Right hindlimb (tissue), 1 donor: ENCODE data around the gene CFAP221.

Experiments used
- DNase-seq: peaks from one replicate; pipeline ENCODE4 v3.0.0-alpha.2; 2018

Gene CFAP221

DNA sequence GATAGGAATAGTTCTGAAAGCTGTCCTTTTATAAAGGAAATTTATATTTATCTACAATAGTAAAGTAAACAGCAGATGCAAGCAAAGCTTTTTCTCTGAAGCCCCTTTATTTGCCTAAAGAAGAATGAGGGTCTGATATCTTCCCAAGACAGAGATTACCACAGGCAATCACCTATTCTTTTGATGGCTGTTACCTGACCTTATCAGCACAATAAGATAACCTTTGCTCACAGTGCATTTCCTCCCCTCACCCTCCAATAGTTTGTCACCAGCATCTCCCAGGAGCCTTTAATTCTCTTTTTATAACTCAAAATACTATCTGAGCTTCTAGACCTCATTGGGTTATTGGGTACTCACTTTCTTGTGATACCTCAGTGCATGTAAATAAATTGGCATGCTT lies 6.5 kb upstream of the CFAP221 start:
- no peak for DNase-seq

DNA sequence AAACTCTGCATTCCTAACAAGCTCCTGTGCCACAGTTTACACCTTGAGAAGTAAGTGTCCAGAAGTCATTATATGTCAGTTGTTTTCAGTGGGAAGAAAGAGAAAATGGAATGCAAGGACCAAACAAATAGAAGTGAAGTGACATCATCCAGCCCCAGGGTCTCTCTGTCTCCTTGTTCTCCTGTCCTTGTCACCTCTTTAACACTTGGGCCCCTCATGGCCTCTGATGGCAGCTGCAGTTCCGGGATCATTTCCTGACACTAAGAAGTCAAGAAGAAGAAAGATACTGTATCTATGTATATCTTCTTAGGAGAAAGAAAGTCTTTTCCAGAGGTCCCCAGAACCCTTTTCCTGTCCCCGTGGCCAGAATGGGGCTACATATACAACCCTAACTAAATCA lies 2.8 kb upstream of the CFAP221 start:
- no peak for DNase-seq

DNA sequence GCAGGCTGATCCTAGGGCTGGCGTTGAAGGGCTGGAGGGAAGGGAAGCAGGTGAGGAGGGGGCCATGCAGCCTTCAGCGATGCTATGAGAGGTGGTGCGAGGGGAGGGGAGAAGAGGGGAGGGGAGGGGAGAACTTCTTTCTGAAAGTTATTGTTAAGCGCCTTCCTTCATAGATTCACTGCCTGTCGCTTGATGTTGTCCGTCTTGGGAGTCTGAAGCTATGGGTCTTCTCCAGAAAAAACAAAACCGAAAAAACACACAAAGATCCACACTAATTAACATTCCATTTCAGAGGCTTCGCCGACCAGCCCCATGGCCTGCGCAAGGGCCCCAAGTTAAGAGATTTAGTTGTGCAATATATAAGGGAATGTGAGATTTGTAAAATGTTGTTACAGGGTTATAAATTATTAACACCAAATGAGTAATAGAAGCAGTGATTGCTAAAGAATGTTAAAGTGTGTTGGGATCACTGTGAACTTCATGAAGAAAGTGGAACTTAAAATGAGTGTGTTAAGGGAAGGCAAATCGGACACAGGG lies 758 bp downstream of the CFAP221 start:
- no peak for DNase-seq

DNA sequence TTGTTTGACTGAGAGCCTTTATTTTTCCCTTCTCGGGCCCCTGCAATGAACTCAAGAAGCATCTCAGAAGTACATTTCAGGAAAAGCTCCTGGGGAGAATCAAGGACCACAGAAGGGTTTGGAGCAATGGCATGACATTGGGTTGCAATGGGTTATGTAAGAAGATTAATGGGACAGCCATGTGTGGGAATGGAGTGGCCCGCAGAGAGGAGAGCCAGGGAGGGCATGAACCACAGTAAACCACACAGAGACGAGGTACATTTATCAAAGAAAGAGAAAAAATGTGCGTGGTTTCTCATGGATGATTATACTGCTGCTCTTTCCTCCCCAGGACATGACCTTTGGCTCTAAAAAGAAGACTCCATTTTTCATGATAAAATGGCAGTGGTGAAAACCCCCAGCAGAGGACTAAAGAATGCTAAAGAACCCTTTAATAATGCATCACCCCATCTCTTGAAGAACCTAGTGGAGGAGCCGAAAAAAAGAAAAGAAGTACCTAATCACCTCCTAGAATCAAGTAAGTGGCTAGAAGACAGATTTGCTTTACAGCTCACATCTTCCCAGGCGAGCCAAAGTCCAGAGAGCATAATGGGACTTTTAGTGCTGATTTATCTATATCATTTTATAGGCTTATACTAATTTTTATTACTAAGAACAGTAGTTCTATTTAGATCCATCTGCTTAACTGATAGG lies 1.7 kb downstream of the CFAP221 start:
- DNase-seq = no peak

DNA sequence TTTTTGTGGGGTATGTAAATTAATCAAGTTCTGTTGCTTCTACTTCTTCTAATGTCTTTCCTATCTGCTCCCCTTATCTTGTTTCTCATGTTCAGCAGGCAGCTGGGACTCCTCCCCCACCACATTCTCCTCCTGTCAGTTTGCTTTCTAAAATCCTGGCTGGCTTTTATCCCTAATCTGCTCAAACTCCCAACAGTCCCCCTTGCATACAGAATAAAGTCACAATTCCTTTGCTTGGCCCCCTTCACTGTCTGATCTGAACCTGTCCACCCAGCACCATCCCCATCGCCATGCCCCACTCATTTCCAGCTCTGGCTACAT lies 2.2 kb downstream of the CFAP221 start:
- DNase-seq = no peak

DNA sequence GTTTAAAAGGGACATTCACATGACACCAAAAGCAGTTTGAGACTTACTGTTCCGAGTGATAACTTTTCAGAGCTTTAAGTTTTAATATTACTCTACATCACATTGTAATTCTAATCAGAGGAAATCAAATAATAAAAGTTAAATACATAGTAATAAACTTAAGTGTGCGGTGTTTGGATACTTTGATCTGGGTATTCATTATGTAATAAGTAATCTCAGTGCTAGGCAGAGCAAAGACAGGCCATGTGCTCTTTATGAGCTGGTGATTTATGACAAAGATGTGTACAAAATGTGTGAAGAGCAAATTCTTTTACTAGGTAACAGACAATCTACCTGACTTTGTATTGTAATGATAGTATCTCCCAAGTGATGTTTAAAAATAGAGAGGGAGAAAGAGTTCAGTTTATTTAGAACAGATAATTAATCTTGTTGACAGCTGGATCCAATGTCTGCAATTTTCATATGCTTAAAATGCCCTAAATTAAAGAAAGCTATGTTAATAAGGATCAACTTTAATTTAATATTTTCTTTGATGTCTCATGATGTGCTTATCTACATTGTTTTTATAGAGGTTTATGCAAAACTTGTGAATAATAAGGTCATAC lies 4.4 kb downstream of the CFAP221 start:
- DNase-seq = no peak

DNA sequence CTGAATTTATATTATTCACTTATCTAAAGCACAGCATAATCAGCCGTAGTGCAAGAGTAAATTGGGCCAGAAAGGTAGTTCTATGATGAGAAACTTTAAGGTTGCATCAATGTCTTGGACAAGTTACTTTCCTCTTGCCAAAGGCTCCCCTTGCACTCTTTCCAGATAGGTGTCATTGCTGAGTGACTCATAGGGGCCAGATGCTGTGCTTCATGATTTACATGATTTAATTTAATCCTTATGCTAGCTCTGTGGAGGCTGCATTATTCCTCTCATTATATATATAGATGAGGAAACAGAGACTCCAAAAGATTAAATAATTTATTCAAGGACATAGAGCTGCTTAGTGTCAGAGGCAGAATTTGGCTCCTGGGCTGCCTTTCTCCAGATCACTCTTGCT lies 5.0 kb downstream of the CFAP221 start:
- no peak for DNase-seq

DNA sequence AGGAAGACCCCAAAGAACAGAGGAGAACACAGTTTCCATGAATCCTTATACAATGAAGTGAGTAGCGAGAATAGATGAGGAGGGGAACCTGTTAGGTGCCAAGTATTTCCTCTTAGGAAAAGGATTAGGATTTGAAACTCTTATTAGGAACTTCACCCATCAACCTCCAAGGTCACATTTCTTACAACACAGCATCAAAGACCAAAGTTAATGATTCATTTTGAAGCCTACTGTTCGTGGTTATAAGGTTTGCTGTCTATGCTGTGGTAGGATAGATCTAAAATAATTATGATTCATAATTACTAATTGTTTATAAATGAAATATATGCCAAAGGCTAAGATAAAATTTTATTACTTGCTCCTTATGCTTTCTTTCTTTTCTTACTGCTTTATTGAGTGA lies 6.1 kb downstream of the CFAP221 start:
- no peak for DNase-seq

DNA sequence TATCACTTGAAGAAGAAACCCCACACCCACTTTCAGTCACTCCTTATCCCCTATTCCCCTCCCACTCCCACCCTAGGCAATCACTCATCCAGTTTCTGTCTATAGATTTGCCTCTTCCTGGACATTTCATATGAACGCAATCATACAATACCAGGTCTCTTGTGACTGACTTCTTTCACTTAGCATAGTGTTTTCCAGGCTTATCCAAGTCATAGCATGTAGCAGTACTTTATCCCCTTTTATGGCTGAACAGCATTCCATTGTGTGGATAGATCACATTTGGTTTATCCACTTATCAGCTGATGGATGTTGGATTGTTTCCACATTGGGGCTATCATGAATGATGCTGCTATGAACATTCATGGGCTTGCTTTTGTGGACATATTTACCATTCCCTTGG lies 6.6 kb downstream of the CFAP221 start:
- no peak for DNase-seq

DNA sequence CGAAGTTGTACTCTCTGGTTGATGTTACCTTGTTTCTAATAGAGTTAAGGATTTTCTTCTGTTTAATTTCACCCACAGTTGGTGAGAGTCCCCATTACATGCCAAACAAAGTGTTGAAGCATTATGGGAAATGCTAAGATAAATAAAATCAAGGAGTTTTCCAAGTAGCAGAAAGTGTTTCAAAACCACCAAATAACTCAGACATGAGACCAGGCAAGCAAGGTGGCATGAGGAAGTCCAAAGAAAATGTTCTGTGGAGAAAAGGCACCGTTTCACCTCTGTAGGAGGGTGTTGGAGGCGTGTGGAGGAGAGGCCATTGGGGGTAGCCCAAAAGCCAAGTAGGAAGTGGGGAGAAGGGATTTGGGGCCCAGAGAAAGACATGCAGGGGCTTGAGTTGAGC lies 8.7 kb downstream of the CFAP221 start:
- DNase-seq = no peak

DNA sequence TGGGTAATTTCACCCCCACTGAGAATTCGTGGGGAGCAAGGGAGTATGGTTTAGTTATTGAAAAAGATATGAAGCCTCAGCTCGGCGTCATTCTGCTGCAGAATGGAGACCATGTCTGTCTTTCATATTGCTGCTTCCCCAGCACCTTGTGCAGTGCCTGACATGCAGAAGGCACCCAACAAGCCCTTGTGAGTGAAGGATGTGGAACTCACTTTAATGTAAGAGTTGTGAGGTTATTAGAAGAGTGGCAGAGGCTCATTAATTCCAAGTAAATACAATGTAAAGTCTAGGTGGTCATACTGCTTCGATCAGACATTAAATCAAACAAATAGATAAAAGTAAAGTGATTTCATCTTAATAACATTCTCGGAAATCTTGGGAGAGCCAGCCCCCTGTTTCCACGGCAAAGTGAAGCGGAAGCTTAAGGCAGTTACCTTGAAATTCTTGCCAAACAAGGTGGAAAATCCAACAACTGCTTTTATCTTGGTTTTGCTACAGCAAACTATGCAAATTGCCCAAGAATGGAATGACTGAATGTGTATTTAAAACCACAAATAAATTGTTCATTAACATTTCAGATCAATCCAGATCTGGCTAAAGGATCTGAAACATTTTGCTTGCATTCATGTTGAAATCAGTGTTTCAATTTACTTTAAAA lies 9.6 kb downstream of the CFAP221 start:
- DNase-seq = no peak

DNA sequence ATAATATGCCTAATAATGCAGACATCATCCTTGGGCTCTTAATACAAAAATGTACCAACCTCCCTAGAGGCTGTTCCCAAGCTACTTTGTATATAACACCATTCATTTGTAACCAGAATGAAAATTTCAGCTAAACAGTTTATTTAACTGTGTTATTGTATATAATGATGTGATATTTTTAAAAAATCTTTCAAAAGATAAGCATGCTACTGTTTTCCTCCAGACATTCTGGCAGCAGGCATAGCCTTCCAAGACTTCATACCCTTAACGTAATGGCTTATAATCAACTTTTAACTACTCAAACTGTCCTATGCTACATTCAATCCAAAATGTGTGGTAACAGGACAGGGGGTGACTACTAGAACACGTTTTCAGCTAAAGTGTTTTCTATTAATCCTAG lies 21.2 kb downstream of the CFAP221 start:
- no peak for DNase-seq

DNA sequence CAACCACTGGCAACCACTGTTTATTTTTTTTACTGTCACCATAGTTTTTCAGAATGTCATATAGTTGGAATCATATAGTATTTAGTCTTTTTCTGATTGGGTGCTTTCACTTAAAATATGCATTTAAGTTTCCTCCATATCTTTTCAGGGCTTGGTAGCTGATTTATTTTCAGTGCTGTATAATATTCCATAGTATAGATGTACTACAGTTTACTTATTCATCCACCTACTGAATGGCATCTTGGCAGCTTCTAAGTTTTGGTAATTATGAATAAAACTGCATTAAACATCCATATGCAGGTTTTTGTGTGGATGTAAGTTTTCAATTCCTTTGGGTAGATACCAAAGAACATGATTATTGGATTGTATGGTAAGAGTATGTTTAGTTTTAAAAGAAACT lies 23.0 kb downstream of the CFAP221 start:
- no peak for DNase-seq

DNA sequence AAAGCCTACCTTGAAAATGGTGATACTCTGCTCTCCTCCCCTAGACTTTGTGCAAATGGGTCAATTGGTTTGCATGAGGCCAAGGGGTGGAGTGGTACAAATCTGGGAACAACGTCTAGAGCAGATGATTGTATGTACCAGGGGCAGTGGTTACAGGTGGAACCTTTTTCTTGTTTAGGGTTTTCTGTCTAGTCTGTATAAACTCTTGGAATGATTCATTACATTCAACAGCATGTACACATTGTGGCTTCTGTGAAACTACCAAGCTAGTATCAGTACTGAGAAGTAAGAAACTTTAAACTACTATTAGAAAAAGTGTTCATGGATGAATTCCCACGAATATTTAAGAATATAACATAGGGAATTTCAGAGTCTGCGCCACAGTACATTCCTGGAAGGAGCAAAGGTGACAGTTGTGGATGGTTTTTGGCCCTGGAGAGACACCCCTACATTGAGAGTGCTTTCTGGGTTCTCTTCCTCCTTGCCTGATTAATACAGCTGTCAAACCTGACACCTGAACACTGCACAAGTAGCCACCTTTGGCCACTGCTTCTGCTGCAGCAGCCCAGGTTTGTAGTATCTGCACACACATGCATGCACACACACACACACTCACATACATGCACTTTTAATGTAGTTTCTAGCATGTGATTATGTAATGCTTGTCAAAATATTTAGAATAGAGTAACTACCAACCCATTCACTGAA lies 30.0 kb downstream of the CFAP221 start:
- DNase-seq = no peak

DNA sequence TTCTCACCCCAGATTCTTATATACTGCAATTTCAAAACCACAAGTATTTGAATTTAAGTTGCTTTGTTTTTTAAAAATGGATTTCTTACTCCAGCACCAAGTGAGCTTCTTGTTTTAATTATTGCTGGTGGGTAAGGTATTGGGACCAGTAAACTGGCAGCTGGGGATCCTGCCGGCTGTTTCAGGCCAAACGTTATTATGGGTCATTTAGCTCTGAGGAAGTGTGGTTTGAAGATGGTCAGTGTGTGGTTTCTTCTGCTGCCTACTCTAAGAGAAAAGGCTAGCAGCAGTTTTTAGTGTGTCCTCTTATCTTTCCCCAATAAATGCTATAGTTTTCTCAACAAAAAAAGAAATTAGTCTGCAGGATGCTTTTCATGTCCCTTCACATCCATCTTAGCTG lies 30.6 kb downstream of the CFAP221 start:
- no peak for DNase-seq

DNA sequence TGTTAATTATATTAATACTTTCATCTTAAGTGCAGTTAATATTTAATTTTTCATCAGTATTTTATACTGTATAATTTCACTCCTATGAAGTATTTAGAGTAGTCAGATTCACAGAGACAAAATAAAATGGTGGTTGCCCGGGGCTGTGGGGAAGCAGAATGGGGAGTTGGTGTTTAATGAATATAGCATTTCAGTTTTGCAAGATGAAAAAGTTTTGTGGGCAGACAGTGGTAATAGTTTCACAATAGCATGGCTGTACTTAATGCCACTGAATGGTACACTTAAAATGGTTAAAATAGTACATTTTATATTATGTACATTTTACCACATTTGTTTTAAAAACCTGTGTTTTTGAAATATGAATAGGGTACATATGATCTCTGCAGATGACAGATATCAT lies 31.2 kb downstream of the CFAP221 start:
- DNase-seq = no peak

DNA sequence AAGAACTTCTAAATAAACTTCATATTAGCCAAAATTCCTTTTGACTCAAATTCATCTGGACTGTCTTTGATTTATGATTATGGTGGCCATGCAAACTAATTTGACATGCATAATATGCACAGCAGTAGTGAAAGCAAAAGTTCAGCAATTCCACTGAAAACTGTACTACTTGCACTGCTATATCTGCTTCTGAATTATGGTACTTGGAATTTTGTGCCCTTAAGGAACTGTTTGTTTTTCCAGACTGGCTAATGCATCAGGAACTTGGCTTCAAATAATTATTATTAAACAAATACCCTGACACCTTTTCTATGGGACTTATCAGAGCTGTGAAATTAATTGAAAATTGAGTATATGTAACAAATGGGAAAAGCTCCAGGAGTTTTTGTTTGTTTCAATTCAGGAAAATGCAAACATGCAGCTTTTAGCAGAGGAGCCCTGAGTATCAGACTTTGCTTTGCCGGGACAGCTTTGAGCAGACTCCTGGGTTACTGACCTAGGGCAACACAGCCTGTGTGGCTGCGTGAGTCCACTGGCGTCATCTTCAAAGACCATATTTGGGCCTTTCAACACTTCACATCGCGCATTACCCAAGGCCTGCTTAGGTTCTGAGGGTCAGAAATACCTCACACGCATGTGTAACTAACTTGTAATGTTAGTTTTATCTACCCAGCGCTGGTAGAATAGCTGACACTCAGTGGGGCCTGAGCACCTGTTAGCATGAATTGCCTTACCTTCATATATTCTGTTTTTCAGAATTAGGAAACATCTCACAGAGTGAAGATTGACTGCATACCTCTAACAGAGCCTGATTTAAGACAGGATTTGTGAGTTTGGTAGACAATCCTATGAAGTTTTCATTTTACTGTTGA lies 35.4 kb downstream of the CFAP221 start:
- no peak for DNase-seq

DNA sequence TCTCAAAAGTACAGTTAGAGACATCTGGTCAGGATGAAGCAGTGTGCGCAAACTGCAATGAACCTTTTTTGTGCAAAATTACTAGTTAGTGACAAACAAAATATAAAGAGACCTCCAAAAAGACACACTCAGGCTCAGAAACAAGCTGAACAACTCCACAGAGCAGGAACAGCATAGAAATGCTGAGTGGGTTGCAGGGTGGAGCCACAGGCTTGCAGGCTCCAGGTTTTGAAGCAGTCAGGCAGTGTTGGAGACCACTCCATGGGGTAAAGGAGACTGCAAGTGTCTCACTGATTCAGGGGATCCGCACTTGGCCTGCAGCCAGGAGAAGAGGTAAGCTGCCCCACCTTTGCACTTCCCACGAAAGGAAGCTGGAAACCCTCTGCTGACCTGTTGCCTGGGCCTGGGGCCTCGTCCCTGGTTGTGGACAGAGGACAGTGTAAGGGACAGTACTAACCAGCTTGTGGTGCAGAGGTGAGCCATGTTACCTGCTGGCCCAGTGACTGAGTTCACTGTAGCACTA lies 36.4 kb downstream of the CFAP221 start:
- DNase-seq = no peak

DNA sequence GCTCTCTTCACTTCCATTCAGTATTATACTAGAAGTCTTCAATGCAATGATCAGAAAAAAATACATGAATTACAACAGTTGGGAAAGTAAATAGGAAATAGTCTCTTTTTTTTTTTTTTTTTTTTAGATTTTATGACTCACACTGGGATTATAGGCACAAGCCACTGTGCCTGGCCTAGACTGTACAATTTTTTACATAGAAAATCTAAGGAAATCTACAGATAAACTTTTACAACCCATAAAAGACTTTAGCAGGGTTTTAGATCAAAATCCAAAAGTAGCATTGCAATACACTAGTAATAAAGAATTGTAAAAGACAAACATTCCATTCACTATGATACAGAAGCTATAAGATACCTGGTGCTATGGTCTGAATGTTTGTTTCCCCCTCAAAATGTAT lies 39.0 kb downstream of the CFAP221 start:
- DNase-seq = no peak

DNA sequence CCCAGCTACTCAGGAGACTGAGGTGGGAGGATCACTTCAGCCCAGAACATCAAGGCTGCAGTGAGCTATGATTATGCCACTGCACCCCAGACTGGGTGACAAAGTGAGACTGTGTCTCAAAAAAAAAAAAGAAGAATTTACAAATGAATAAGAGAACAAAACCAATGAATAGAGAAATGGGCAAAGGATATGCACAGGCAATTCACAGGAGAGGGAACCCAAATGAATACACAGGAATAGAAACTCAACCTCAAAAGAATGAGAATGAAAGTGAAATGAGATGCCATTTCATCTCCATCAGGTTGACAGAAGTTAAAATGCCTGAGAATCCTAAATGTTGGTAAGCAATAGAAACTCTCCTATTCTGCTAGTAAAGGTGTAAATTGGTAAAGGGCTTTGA lies 40.2 kb downstream of the CFAP221 start:
- no peak for DNase-seq

DNA sequence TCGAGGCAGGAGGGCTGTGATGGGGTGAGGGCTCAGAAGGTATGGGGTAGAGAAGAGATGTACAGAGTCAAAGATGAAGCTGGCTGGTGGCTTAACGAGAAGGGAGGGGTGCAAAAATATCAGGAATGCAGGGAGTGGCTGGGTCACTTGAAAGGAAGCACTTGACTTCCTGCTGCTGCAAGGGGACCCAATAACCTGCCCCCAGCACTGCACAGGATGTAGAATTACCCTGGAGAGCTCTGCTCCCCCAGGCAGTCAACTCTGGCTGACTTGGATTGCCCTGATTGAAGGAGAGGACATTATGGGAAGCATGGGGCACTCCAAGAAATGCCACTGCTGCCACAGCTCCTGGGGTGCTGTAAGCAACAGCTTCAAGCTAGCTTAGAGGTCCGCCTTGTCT lies 41.8 kb downstream of the CFAP221 start:
- no peak for DNase-seq

DNA sequence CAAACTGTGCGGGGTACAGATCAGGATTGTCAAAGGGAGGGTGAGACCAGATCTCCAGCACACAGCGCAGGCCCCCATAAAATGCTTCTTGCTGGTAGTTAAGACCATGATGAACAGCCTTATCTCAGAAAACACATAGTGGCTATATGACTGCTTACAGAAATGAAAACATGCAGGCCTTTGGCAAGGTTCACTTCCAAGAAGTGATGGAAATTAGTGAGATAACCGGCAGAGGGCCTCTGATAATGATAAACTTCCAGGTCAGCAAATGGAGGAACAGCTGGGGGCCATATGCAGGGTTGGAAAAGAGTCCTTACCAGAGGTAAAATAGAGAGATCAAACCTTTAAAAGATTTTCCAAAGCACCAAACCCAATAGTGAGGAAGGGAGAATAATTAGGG lies 46.6 kb downstream of the CFAP221 start:
- no peak for DNase-seq

DNA sequence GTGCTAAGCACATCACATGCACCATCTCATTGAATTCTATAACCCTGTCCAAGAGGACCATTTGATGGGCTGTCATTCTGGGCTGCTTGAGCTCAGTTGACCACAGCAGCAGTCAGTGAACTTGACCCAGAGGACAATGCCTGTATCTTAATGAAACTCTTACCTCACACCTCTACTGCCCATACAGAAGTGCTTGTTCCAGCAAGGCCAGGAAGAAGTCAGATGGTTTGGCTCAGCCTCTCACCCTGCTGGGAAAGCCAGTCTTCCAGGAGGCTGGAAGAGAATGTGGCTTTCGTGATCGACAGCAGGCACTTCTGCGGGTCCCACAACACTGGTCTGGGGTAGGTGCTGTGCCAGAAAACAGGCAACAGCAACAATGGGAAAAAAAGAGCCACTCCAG lies 47.3 kb downstream of the CFAP221 start:
- DNase-seq = no peak
